ENCODE data around the gene NAPEPLD.
"Not testable (repeated sequence)": the region's sequence is repeated elsewhere in the genome, so short reads cannot be mapped to it uniquely, and the experiment has no call there.

Gene NAPEPLD

DNA sequence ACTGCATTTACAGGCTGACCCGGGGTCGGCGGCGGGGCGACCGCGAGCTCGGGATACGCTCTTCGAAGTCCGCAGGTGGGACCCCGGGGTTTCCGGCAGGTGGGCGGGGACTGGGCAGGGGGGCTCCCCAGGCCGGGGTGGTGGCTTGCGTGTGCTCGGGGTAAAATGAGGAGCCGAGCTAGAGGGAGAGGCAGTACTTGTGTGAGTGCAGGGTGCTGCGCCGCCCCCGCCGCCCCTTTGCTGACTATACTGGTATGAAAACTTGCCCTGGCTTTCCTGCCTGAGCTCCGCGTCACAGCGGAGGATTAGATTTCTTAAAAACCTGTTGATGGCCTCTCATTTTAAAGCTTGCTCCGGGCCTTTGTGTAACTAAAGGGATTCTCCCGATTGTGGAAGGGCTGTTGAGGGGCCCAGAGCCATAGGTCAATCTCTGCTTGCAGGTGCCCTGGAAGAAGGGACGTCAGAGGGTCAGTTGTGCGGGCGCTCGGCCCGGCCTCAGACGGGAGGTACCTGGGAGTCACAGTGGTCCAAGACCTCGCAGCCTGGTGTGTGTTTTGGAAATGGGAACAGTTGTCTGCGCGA is 73.5 kb downstream of the NAPEPLD start:
- H3K4me1 Mint-ChIP-seq (ENCODE audit: low read depth), result peaks cover 25% of the 10 kb centered on the region
- H3K27ac Mint-ChIP-seq, result peak overlapping the region; percentile 86
- H3K27me3 Mint-ChIP-seq (ENCODE audit: low read depth), result no peaks in the 10 kb centered on the region
- peak overlapping the region; percentile 91 for H3K4me3 Mint-ChIP-seq
- H3K9me3 Mint-ChIP-seq, result no peaks in the 10 kb centered on the region
- no peaks in the 10 kb centered on the region for H3K36me3 Mint-ChIP-seq (ENCODE audit: low read depth)

DNA sequence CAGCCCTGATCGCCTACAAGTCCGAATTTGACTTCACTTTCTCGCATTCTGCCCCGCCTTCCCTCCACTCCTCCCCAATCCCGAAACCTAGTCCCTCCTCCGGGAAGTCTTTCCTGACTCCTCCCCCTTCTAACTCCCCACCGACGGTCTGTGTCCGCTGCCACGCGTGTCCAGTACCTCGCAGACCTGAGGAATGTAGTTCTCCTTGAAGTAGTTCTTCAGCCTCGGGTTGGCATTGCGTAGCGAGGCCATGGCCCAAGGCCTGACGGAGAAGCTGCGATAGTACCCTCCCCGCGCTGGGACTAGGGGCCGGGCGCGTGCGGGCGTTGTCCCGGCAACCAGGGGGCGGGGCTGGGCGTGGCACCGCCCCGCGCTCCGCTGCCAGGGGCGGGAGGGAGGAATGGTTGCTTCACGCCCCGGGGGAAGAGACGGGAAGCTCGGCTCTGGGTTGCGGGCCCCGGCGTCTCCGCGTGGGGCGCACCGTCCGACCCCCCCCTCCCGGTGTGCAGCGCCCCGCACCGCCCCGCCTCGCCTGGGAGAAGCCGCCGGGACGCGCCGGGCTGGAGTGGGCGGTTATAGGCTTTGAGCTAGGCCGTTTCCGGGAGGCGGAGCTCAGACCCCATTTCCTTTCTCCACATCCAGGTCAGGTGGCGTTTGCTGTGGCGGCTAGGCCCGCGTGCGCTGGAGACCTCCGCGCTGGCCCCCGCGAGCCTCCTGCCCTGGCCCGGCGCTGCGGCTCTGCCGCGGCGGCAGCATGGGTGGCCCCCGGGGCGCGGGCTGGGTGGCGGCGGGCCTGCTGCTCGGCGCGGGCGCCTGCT is 74.2 kb downstream of the NAPEPLD start, which contains the start of the genes ARMC10 and FBXL13:
Gene ARMC10, plus strand, starts transcription at position 622 of the 818 bp plus-strand sequence. Its CDS starts 133 bp downstream, at position 755.
Gene FBXL13, minus strand, starts transcription at position 278 of the 818 bp plus-strand sequence.
- Mint-ChIP-seq H3K27me3 (ENCODE audit: low read depth) (no peaks in the 10 kb centered on the region), H3K4me3 (peak within 1 kb of the TSS; percentile 94), H3K36me3 (ENCODE audit: low read depth) (no peaks in the 10 kb centered on the region), H3K27ac (peak within 1 kb of the TSS; percentile 86), H3K9me3 (no peaks in the 10 kb centered on the region), H3K4me1 (ENCODE audit: low read depth) (peaks cover 22% of the 10 kb centered on the region)

DNA sequence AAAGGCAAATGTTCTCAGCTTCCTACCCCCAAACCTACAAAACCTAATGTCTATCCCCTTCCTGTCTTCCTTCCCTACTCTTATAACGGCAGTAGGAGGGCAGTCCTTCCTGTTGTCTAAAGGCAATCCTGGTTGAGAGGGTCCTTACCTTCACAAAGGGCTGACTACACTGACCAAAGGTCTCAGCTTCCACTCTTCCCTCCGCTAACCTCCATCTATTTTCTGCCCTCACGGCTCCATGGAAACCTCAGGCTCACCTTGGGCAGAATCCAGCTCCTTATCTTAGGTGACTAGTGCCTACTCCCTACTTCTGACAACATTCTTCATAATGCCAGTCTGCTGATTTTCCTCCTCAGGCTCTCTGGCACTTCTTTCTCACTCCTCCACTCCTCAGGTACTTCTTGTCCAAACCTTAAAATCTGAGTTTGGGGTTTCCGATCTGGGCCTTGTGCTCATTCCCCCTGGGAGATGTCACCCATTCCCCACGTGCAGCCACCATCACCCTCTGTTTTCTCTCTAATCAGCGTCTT is 74.8 kb downstream of the NAPEPLD start:
- Mint-ChIP-seq H3K4me3 (peak overlapping the region; percentile 94), H3K9me3 (no peaks in the 10 kb centered on the region), H3K27ac (peak overlapping the region; percentile 82), H3K27me3 (ENCODE audit: low read depth) (no peaks in the 10 kb centered on the region), H3K4me1 (ENCODE audit: low read depth) (peaks cover 22% of the 10 kb centered on the region), H3K36me3 (ENCODE audit: low read depth) (no peaks in the 10 kb centered on the region)

DNA sequence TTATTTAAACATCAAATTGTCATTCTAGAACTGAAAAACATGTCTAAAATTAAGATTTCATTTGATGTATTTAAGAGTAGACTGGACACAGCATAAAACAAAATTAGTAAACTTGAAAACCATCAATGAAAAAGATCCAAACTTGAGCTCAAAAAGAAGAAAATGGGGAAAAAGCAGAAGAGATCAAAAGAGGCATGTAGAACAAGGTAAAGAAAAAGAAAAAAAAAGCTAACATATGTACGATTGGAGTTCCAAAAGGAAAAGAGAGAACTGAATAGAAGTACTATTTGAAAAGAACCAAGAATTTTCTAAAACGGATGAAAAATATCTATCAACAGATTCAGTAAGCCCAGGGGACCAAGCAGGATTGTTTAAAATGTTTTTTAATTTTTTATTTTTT is 77.9 kb downstream of the NAPEPLD start:
- Mint-ChIP-seq H3K9me3 (no peaks in the 10 kb centered on the region), H3K4me3 (no peak overlapping the region), H3K36me3 (ENCODE audit: low read depth) (no peaks in the 10 kb centered on the region), H3K27ac (no peak overlapping the region), H3K27me3 (ENCODE audit: low read depth) (peaks cover 11% of the 10 kb centered on the region), H3K4me1 (ENCODE audit: low read depth) (peaks cover 16% of the 10 kb centered on the region)

DNA sequence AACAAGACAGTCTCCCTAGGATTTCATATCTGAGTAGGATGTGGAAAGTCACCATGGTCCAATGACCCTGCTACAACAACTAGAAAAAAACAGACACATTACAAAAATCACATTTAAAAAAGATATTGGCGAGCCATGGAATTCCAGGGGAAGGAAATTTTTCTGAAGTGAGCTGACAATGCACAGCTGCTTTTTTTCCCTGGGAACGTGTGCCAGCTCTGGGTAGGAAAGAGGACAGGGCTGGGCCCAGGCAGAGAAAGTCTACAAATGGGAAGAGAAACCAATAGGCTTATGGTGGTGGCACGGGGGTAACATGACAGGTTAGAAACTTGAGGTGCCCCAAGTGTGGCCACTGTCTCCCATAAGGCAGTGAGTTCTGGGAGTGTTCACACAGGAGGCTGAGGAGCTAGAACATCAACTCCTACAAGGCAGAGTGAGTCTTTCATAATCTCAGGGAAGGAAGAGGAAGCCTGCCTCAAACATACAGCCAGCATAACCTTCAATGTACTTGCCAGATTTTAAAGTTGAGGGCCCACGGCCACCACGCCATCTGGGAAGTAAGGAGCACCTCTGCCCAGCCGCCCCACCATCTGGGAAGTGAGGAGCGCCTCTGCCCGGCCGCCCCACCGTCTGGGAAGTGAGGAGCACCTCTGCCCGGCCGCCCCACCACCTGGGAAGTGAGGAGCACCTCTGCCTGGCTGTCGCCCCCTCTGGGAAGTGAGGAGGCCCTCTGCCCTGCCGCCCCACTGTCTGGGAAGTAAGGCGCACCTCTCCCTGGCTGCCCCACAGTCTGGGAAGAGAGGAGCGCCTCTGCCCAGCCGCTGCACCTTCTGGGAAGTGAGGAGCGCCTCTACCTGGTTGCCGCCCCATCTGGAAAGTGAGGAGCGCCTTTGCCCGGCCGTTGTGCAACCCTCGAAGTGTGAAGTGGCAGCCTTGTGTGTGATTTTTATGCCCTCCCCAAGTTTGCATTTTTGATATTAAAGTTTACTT is 80.2 kb downstream of the NAPEPLD start:
- H3K27ac Mint-ChIP-seq, result no peak overlapping the region
- H3K27me3 Mint-ChIP-seq (ENCODE audit: low read depth), result peaks cover 11% of the 10 kb centered on the region
- H3K4me3 Mint-ChIP-seq, result no peak overlapping the region
- no peaks in the 10 kb centered on the region for H3K9me3 Mint-ChIP-seq
- no peaks in the 10 kb centered on the region for H3K36me3 Mint-ChIP-seq (ENCODE audit: low read depth)
- peaks cover under 1% of the 10 kb centered on the region for H3K4me1 Mint-ChIP-seq (ENCODE audit: low read depth)

DNA sequence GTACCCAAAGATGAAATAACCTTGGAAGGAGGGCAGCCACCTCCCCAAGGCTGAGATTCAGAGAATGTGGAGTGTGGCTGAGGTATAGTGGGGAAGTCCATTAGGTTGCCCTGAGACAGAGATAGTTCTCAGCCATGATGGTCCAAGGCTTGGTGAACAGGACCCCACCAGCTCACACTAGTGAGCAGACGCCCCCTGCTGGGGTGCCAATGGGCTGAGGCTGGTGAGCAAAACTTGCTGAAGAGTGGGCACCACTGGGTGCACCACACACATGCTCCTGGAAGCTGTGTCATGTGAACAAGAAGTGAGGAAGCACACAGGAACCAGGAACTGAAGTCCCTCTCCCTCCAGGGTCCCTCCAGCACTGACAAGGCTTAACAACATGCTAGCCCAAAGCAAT is 83.2 kb downstream of the NAPEPLD start:
- Mint-ChIP-seq H3K36me3 (ENCODE audit: low read depth) (no peaks in the 10 kb centered on the region), H3K4me3 (no peak overlapping the region), H3K27ac (no peak overlapping the region), H3K27me3 (ENCODE audit: low read depth) (peaks cover 22% of the 10 kb centered on the region), H3K9me3 (no peaks in the 10 kb centered on the region), H3K4me1 (ENCODE audit: low read depth) (no peaks in the 10 kb centered on the region)

DNA sequence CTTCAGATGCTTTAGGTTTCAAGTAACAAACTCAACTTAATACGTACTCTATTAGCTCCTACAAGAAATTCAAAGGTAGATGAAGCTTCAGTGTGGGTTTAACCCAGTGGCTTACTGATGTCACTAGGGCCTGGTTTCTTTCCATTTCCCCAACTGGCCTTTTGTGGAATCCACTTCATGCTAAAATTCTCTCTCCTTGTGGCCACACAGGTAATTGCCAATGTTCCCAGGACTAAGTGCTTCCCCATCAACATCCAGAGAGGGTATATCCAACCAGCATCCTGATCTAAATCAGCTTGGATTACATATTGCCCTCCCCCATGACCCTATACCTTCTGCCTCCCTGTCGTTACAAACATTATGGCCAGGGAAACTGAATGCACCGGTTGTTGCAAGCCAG is 85.0 kb downstream of the NAPEPLD start:
- H3K9me3 Mint-ChIP-seq, result no peaks in the 10 kb centered on the region
- H3K36me3 Mint-ChIP-seq (ENCODE audit: low read depth), result no peaks in the 10 kb centered on the region
- H3K4me1 Mint-ChIP-seq (ENCODE audit: low read depth), result no peaks in the 10 kb centered on the region
- H3K27me3 Mint-ChIP-seq (ENCODE audit: low read depth), result peaks cover 22% of the 10 kb centered on the region
- H3K4me3 Mint-ChIP-seq, result no peak overlapping the region
- H3K27ac Mint-ChIP-seq, result no peak overlapping the region

DNA sequence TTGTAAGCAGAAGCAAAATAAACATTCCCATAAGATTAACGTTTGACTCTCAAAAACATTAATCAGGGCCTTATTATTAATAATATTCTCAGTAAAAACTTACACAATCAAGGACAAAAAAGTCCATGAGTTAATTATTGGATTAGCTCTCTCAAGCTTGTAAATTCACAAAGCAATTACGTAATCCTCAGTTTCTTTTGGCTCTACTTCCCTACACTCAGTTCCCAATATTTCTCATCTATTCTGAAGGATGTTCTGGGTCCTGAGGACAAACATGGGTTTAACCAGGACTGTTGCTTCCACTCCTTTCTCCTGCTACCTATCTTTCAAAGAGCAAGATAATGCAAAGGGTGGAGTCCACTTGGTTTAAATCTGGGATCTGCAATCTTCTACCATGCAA is 89.4 kb downstream of the NAPEPLD start:
- Mint-ChIP-seq H3K27ac (no peak overlapping the region), H3K36me3 (ENCODE audit: low read depth) (no peaks in the 10 kb centered on the region), H3K4me1 (ENCODE audit: low read depth) (no peaks in the 10 kb centered on the region), H3K4me3 (no peak overlapping the region), H3K9me3 (no peaks in the 10 kb centered on the region), H3K27me3 (ENCODE audit: low read depth) (peaks cover 11% of the 10 kb centered on the region)

DNA sequence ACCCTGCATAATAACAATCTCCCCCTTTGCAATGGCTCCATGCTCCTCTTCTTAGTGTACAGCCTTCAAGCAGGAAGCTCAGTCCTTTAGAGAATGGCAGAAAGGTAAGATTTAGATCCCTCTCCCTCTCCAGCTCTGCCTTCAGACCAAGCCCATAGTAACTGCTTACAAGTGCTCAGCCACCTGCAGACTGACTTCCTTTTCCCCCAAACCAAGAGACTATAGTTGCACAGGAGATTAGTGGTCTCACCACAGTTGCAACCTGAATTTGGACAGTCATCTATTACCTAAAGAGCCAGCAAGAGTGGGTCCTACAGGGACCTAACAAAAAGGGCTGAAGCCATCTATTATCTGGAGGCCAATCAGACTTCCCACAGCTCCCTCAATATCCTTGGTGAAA is 90.8 kb downstream of the NAPEPLD start:
- no peak overlapping the region for H3K27ac Mint-ChIP-seq
- peaks cover 7% of the 10 kb centered on the region for H3K27me3 Mint-ChIP-seq (ENCODE audit: low read depth)
- H3K9me3 Mint-ChIP-seq, result no peaks in the 10 kb centered on the region
- no peak overlapping the region for H3K4me3 Mint-ChIP-seq
- H3K36me3 Mint-ChIP-seq (ENCODE audit: low read depth), result no peaks in the 10 kb centered on the region
- H3K4me1 Mint-ChIP-seq (ENCODE audit: low read depth), result no peaks in the 10 kb centered on the region

DNA sequence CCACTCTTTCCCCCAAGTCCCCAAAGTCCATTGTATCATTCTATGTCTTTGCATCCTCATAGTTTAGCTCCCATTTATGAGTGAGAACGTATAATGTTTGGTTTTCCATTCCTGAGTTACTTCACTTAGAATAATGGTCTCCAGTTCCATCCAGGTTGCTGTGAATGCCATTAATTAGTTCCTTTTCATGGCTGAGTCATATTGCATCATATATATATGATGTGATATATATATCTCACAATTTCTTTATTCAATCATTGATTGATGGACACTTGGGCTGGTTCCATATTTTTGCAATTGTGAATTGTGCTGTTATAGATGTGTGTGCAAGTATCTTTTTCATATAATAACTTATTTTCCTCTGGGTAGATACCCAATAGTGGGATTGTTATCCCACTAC is 92.9 kb downstream of the NAPEPLD start:
- not testable (repeated sequence) for H3K4me1 Mint-ChIP-seq (ENCODE audit: low read depth); H3K27me3 Mint-ChIP-seq (ENCODE audit: low read depth); H3K4me3 Mint-ChIP-seq; H3K36me3 Mint-ChIP-seq (ENCODE audit: low read depth); H3K9me3 Mint-ChIP-seq; H3K27ac Mint-ChIP-seq

DNA sequence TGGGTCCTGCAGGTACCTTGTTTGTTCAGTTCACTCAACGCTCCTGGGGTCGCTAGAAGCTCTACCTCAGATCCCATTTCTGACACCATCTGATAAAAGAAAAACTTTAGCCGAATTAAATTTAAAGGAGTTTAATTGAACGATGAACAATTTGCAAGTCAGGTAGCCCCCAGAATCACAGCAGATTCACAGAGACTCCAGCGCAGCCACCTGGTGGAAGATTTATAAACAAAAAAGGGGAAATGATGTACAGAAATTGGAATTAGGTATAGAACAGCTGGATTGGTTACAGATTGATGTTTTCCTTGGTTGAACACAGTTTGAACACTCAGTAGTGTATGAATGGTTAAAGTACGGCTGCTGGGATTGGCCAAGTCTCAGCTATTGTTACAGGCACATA is 97.4 kb downstream of the NAPEPLD start:
- Mint-ChIP-seq H3K4me1 (ENCODE audit: low read depth) (no peaks in the 10 kb centered on the region), H3K4me3 (no peak overlapping the region), H3K27ac (no peak overlapping the region), H3K9me3 (peaks cover 16% of the 10 kb centered on the region), H3K27me3 (ENCODE audit: low read depth) (no peaks in the 10 kb centered on the region), H3K36me3 (ENCODE audit: low read depth) (no peaks in the 10 kb centered on the region)

Measured in T-helper 1 cell treated with Interleukin-12 subunit alpha and Interleukin-12 subunit beta and Interleukin-4 antibody, amounts not matched to agents 30 μg/mL and 1 μg/mL, for 36 hours (primary cell).